Measurements from ENCODE around the gene GP1BB.
"Not testable (repeated sequence)": the region's sequence is repeated elsewhere in the genome, so short reads cannot be mapped to it uniquely, and the experiment has no call there.

GP1BB gene

GRCh38 chr22:19693981-19694670, 29.2 kb upstream of the GP1BB start:
- DNase-seq (ENCODE audit: low read depth), result no peak

GRCh38 chr22:19694696-19695095, 28.6 kb upstream of the GP1BB start:
- DNase-seq (ENCODE audit: low read depth), result no peak

GRCh38 chr22:19696504-19697276, 26.6 kb upstream of the GP1BB start:
- no peak for DNase-seq (ENCODE audit: low read depth)

- DNase-seq (ENCODE audit: low read depth), result not testable (repeated sequence)
These were observed 25.5 kb upstream of the GP1BB start for GRCh38 chr22:19697871-19698270.

GRCh38 chr22:19700790-19701419, 22.4 kb upstream of the GP1BB start:
- DNase-seq (ENCODE audit: low read depth), result no peak

- DNase-seq (ENCODE audit: low read depth), result no peak
These were observed 21.8 kb upstream of the GP1BB start for GRCh38 chr22:19701420-19702145.

GRCh38 chr22:19703869-19704268, 19.5 kb upstream of the GP1BB start:
- DNase-seq (ENCODE audit: low read depth), result no peak

- DNase-seq (ENCODE audit: low read depth), result no peak
These were observed 18.9 kb upstream of the GP1BB start for GRCh38 chr22:19704355-19705015.

GRCh38 chr22:19705181-19705934, 18.0 kb upstream of the GP1BB start:
- no peak for DNase-seq (ENCODE audit: low read depth)

- no peak for DNase-seq (ENCODE audit: low read depth)
These were observed 16.6 kb upstream of the GP1BB start for GRCh38 chr22:19706661-19707151.

- no peak for DNase-seq (ENCODE audit: low read depth)
These were observed 15.7 kb upstream of the GP1BB start for GRCh38 chr22:19707347-19708290.

- no peak for DNase-seq (ENCODE audit: low read depth)
These were observed 14.9 kb upstream of the GP1BB start for GRCh38 chr22:19708321-19709011.

- DNase-seq (ENCODE audit: low read depth), result no peak
These were observed 14.1 kb upstream of the GP1BB start for GRCh38 chr22:19709063-19709769.

- no peak for DNase-seq (ENCODE audit: low read depth)
These were observed 13.1 kb upstream of the GP1BB start for GRCh38 chr22:19710020-19710768.

GRCh38 chr22:19710769-19711106, 12.6 kb upstream of the GP1BB start:
- no peak for DNase-seq (ENCODE audit: low read depth)

GRCh38 chr22:19713245-19713644, 10.1 kb upstream of the GP1BB start:
- no peak for DNase-seq (ENCODE audit: low read depth)

GRCh38 chr22:19713650-19714311, 9.6 kb upstream of the GP1BB start:
- DNase-seq (ENCODE audit: low read depth), result no peak
